Subcutaneous abdominal adipose tissue (tissue), 5 donors: ENCODE results near the gene EXOC3.

Experiments
- H3K27ac ChIP-seq: one replicate; pipeline ENCODE4 v1.7.0; 2013; ENCODE audit warnings: low read depth, mild to moderate bottlenecking, inconsistent platforms, low read length, moderate library complexity
- H3K27me3 ChIP-seq, 5 donors: one replicate each; pipeline ENCODE4 v1.7.0; 2013; ENCODE audit warnings: low read length in 5 of 5, inconsistent platforms in 1 of 5; ENCODE audit not compliant: control insufficient read depth in 5 of 5, insufficient read depth in 4 of 5
- H3K36me3 ChIP-seq, 5 donors: one replicate each; pipeline ENCODE4 v1.7.0; 2013; ENCODE audit warnings: low read length in 5 of 5; ENCODE audit not compliant: control insufficient read depth in 5 of 5, insufficient read depth in 5 of 5
- H3K4me1 ChIP-seq, 5 donors: one replicate each; pipeline ENCODE4 v1.7.0; 2013; ENCODE audit warnings: low read length in 5 of 5, mild to moderate bottlenecking in 3 of 5, moderate library complexity in 1 of 5; ENCODE audit not compliant: control insufficient read depth in 5 of 5, insufficient read depth in 5 of 5
- H3K4me3 ChIP-seq, 5 donors: one replicate each; pipeline ENCODE4 v1.7.0; 2013; ENCODE audit warnings: low read length in 5 of 5, low read depth in 1 of 5
- H3K9ac ChIP-seq, 5 donors: one replicate each; pipeline ENCODE4 v1.7.0; 2013; ENCODE audit warnings: low read length in 5 of 5, mild to moderate bottlenecking in 4 of 5, moderate library complexity in 3 of 5
- H3K9me3 ChIP-seq, 5 donors: one replicate each; pipeline ENCODE4 v1.7.0; 2013; ENCODE audit warnings: low read length in 5 of 5; ENCODE audit not compliant: control insufficient read depth in 5 of 5
- donor health status: healthy.
- donor health status: healthy.
- donor health status: healthy.
- donor health status: healthy.
- donor health status: healthy.

Gene EXOC3

GRCh38 chr5:463301-463700 lies 20.3 kb downstream of the EXOC3 start:
- no peak overlapping the region for H3K4me3 ChIP-seq
- no peaks in the 10 kb centered on the region for H3K27me3 ChIP-seq
- no peaks in the 10 kb centered on the region for H3K9me3 ChIP-seq
- no peak overlapping the region for H3K27ac ChIP-seq
- no peaks in the 10 kb centered on the region for H3K4me1 ChIP-seq
- peaks cover 7 to 80% (median 74%) of the 10 kb centered on the region in 5 donors for H3K36me3 ChIP-seq
- no peak overlapping the region for H3K9ac ChIP-seq

GRCh38 chr5:463952-464351 lies 21.0 kb downstream of the EXOC3 start:
- Histone ChIP-seq H3K27me3 (no peaks in the 10 kb centered on the region), H3K36me3 (peaks cover 7 to 74% (median 68%) of the 10 kb centered on the region in 5 donors), H3K4me3 (no peak overlapping the region), H3K27ac (no peak overlapping the region), H3K9ac (no peak overlapping the region), H3K9me3 (no peaks in the 10 kb centered on the region), H3K4me1 (no peaks in the 10 kb centered on the region)

GRCh38 chr5:464446-464842 lies 21.5 kb downstream of the EXOC3 start:
- Histone ChIP-seq H3K27ac (no peak overlapping the region), H3K36me3 (peaks cover 3 to 70% (median 65%) of the 10 kb centered on the region in 5 donors), H3K9ac (no peak overlapping the region), H3K9me3 (no peaks in the 10 kb centered on the region), H3K27me3 (no peaks in the 10 kb centered on the region), H3K4me1 (no peaks in the 10 kb centered on the region), H3K4me3 (no peak overlapping the region)

- H3K27me3 ChIP-seq = no peaks in the 10 kb centered on the region
- no peak overlapping the region for H3K27ac ChIP-seq
- no peak overlapping the region for H3K9ac ChIP-seq
- no peaks in the 10 kb centered on the region for H3K9me3 ChIP-seq
- H3K4me3 ChIP-seq = no peak overlapping the region
- H3K36me3 ChIP-seq = peaks cover 3 to 68% (median 63%) of the 10 kb centered on the region in 5 donors
- peaks cover 0 to under 1% (median 0%) of the 10 kb centered on the region in 5 donors for H3K4me1 ChIP-seq
Observed at GRCh38 chr5:464843-465590, 22.0 kb downstream of the EXOC3 start.

GRCh38 chr5:465591-466403 lies 22.8 kb downstream of the EXOC3 start:
- peaks cover 0 to 4% (median 1%) of the 10 kb centered on the region in 5 donors for H3K4me1 ChIP-seq
- no peaks in the 10 kb centered on the region for H3K9me3 ChIP-seq
- no peak overlapping the region for H3K9ac ChIP-seq
- no peak overlapping the region for H3K27ac ChIP-seq
- H3K4me3 ChIP-seq = no peak overlapping the region
- no peaks in the 10 kb centered on the region for H3K27me3 ChIP-seq
- H3K36me3 ChIP-seq = peaks cover 3 to 62% (median 56%) of the 10 kb centered on the region in 5 donors

GRCh38 chr5:466661-467310 lies 23.8 kb downstream of the EXOC3 start:
- H3K27ac ChIP-seq = no peak overlapping the region
- no peak overlapping the region for H3K4me3 ChIP-seq
- peaks cover 0 to 14% (median 11%) of the 10 kb centered on the region in 5 donors for H3K4me1 ChIP-seq
- H3K9me3 ChIP-seq = no peaks in the 10 kb centered on the region
- peaks cover 3 to 63% (median 53%) of the 10 kb centered on the region in 5 donors for H3K36me3 ChIP-seq
- H3K9ac ChIP-seq = no peak overlapping the region
- H3K27me3 ChIP-seq = no peaks in the 10 kb centered on the region

GRCh38 chr5:468401-468800 lies 25.4 kb downstream of the EXOC3 start:
- H3K9ac ChIP-seq = no peak overlapping the region
- H3K27ac ChIP-seq = no peak overlapping the region
- no peaks in the 10 kb centered on the region for H3K9me3 ChIP-seq
- H3K36me3 ChIP-seq = peaks cover 0 to 47% (median 39%) of the 10 kb centered on the region in 5 donors
- no peak overlapping the region for H3K4me3 ChIP-seq
- peaks cover 0 to 25% (median 21%) of the 10 kb centered on the region in 5 donors for H3K4me1 ChIP-seq
- no peaks in the 10 kb centered on the region for H3K27me3 ChIP-seq

- Histone ChIP-seq H3K4me1 (peaks cover 0 to 40% (median 32%) of the 10 kb centered on the region in 5 donors), H3K27ac (no peak overlapping the region), H3K9ac (no peak overlapping the region), H3K36me3 (peaks cover 0 to 34% (median 26%) of the 10 kb centered on the region in 5 donors), H3K9me3 (no peaks in the 10 kb centered on the region), H3K4me3 (no peak overlapping the region), H3K27me3 (peaks cover 0 to 3% (median 2%) of the 10 kb centered on the region in 5 donors)
Observed at GRCh38 chr5:469752-470483, 26.9 kb downstream of the EXOC3 start.

GRCh38 chr5:470961-471749 lies 28.2 kb downstream of the EXOC3 start:
- Histone ChIP-seq H3K27me3 (peaks cover 8 to 15% (median 14%) of the 10 kb centered on the region in 5 donors), H3K9ac (no peak overlapping the region), H3K4me1 (peaks cover 0 to 44% (median 36%) of the 10 kb centered on the region in 5 donors), H3K27ac (no peak overlapping the region), H3K36me3 (peaks cover 0 to 22% (median 15%) of the 10 kb centered on the region in 5 donors), H3K9me3 (no peaks in the 10 kb centered on the region), H3K4me3 (peak overlapping the region in 3 of 5 donors; percentile 15 to 77 (median 66))
